ENCODE results near the gene C19orf44. TPM values are rescaled to one million over a fixed set of nuclear protein-coding genes. Genes with fewer than 3 reads are reported as not detected.

The C19orf44 gene
- total and polyA plus RNA-seq, 2 experiments from 2014 or later, result 2.5 to 5.9 TPM

GRCh38 chr19:16467581-16467980 is 28.6 kb upstream of the C19orf44 start (continued):
- no peak for TF ChIP-seq ZNF462 (CRISPR knock-in tag; IDR thresholded peaks at IDR 0.05)
- no peak for TF ChIP-seq EZH2 (IDR thresholded peaks at IDR 0.05; ENCODE audit: low read depth, unreplicated experiment)
- TF ChIP-seq REST (IDR thresholded peaks at IDR 0.05; ENCODE audit: unreplicated experiment), result no peak
- TF ChIP-seq, protein P1, sequence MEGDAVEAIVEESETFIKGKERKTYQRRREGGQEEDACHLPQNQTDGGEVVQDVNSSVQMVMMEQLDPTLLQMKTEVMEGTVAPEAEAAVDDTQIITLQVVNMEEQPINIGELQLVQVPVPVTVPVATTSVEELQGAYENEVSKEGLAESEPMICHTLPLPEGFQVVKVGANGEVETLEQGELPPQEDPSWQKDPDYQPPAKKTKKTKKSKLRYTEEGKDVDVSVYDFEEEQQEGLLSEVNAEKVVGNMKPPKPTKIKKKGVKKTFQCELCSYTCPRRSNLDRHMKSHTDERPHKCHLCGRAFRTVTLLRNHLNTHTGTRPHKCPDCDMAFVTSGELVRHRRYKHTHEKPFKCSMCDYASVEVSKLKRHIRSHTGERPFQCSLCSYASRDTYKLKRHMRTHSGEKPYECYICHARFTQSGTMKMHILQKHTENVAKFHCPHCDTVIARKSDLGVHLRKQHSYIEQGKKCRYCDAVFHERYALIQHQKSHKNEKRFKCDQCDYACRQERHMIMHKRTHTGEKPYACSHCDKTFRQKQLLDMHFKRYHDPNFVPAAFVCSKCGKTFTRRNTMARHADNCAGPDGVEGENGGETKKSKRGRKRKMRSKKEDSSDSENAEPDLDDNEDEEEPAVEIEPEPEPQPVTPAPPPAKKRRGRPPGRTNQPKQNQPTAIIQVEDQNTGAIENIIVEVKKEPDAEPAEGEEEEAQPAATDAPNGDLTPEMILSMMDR (conservative IDR thresholded peaks at IDR 0.05; ENCODE audit: low read depth in 2 of 2), result no peak
- TF ChIP-seq JUNB (IDR thresholded peaks at IDR 0.05; ENCODE audit: unreplicated experiment), result no peak
